Mesothelial cell of epicardium (in vitro differentiated cells): Measurements from ENCODE around the gene ELMO1. TPM values are rescaled to one million over a fixed set of nuclear protein-coding genes. Genes with fewer than 3 reads are reported as not detected.

Experiments used
- DNase-seq, 2 experiments: peaks; one replicate each; pipeline ENCODE4 v3.0.0; 2021; ENCODE audit warnings: low spot score in 2 of 2; ENCODE audit not compliant: unreplicated experiment in 2 of 2
- H3K27ac Mint-ChIP-seq: 2 replicates; pipeline ENCODE4 v1.8.0; 2021; ENCODE audit warnings: mixed read lengths
- H3K27me3 Mint-ChIP-seq: 2 replicates; pipeline ENCODE4 v1.8.0; 2021; ENCODE audit warnings: low read depth, mixed read lengths
- H3K36me3 Mint-ChIP-seq: 2 replicates; pipeline ENCODE4 v1.8.0; 2021; ENCODE audit warnings: mixed read lengths
- H3K4me1 Mint-ChIP-seq: 2 replicates; pipeline ENCODE4 v1.8.0; 2021; ENCODE audit warnings: mixed read lengths
- H3K4me3 Mint-ChIP-seq: 2 replicates; pipeline ENCODE4 v1.8.0; 2021; ENCODE audit warnings: mild to moderate bottlenecking, moderate library complexity, mixed read lengths
- H3K9me3 Mint-ChIP-seq: 2 replicates; pipeline ENCODE4 v1.8.0; 2021; ENCODE audit warnings: mixed read lengths
- CTCF ChIP-seq: fragments of 200-600 bp; sonication (generic); IDR thresholded peaks from one replicate; pipeline ENCODE4 v1.5.0; 2021; ENCODE audit warnings: antibody characterized with exemption; ENCODE audit not compliant: unreplicated experiment
- total RNA-seq: library from RNA; stranded (reverse); gene quantifications from 3 replicates; pipeline ENCODE4 v1.2.1, GENCODE V29; 2021

ELMO1 gene
- total RNA-seq, 1 donor from 2014 or later = 9.6 TPM

- Mint-ChIP-seq H3K4me1 (no peaks in the 10 kb centered on the region), H3K27me3 (no peaks in the 10 kb centered on the region), H3K9me3 (no peaks in the 10 kb centered on the region), H3K36me3 (no peaks in the 10 kb centered on the region), H3K27ac (no peak overlapping the region), H3K4me3 (no peak overlapping the region)
- DNase-seq = no peak
- no peak for TF ChIP-seq CTCF
Observed at GRCh38 chr7:37427276-37427940, 21.3 kb downstream of the ELMO1 start.

DNA sequence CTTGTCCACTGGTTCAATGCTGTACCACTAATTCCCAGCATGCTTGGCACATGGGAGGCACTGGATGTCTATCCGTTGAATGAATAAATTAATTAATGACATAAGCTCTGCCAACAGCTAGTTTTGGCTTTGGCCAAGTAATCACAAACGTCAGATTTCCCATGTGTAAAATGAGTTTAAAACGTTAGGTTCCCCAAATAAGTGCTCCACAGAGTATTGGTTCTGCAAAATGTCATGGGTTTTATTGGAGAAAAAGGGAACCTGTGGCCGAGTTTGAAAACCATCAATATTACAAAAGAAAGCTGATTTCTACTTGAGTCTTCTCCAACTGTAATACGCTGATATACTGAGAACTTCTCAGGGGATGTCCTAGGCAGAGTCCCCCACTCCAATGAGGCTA is 23.2 kb downstream of the ELMO1 start:
- Mint-ChIP-seq H3K4me1 (no peaks in the 10 kb centered on the region), H3K4me3 (no peak overlapping the region), H3K27me3 (no peaks in the 10 kb centered on the region), H3K36me3 (no peaks in the 10 kb centered on the region), H3K9me3 (no peaks in the 10 kb centered on the region), H3K27ac (no peak overlapping the region)
- DNase-seq = no peak
- TF ChIP-seq CTCF = no peak

DNA sequence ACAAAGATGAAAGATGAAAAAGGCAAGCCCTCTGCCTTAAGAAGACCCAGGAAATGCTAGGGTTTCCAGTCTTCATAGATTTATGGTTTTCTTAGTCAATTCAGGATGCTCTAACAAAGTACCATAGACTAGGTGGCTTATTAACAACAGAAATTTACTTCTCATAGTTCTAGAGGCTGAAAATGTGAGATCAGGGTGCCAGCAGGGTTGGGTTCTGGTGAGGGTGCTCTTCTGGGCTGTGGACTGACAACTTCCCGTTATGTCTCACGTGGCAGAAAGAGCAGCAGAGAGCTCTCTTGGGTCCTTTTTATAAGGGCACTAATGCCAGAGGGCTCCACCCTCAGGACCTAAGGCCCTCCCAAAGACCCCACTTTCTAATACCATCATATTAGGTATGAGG is 23.7 kb downstream of the ELMO1 start:
- no peaks in the 10 kb centered on the region for H3K36me3 Mint-ChIP-seq
- H3K27ac Mint-ChIP-seq = no peak overlapping the region
- H3K4me3 Mint-ChIP-seq = no peak overlapping the region
- no peaks in the 10 kb centered on the region for H3K4me1 Mint-ChIP-seq
- no peaks in the 10 kb centered on the region for H3K9me3 Mint-ChIP-seq
- no peak for TF ChIP-seq CTCF
- DNase-seq = no peak
- no peaks in the 10 kb centered on the region for H3K27me3 Mint-ChIP-seq

GRCh38 chr7:37424521-37424920 is 24.1 kb downstream of the ELMO1 start:
- H3K4me3 Mint-ChIP-seq = no peak overlapping the region
- no peak for TF ChIP-seq CTCF
- no peaks in the 10 kb centered on the region for H3K27me3 Mint-ChIP-seq
- H3K9me3 Mint-ChIP-seq = no peaks in the 10 kb centered on the region
- no peak for DNase-seq
- no peak overlapping the region for H3K27ac Mint-ChIP-seq
- no peaks in the 10 kb centered on the region for H3K36me3 Mint-ChIP-seq
- H3K4me1 Mint-ChIP-seq = no peaks in the 10 kb centered on the region

DNA sequence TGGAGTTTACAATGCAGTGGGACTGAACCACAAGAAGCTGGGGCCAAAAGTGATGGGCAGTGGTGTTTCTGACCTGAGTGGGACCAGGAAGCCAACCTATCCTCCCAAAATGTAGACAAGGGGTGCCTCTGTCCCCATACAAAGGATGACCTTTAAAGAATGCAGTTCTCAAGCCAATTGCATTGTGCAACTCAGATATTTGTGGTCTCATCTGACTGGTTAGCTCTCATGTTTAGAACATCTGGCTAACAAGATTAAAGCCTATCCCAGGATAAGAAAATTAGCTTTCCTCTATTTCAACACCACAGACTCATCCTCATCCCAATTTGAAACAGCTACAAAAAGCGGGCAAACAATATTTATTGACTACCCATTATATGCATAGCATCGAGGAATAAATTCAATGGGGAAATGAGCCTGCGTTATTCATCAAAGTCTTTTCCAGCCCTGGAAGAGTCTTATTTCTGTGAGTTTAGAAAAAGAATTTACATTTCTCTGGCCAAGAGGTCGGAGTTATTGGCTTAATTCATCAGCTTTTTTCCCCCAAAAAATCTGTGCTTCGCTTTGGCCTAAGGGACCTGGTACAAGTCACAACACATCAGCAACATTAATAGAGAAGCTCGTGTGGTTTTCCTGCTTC is 26.7 kb downstream of the ELMO1 start:
- no peaks in the 10 kb centered on the region for H3K4me1 Mint-ChIP-seq

More for the DNA sequence above, 26.7 kb downstream of the ELMO1 start:
- TF ChIP-seq CTCF = no peak
- Mint-ChIP-seq H3K36me3 (no peaks in the 10 kb centered on the region), H3K27me3 (no peaks in the 10 kb centered on the region), H3K9me3 (no peaks in the 10 kb centered on the region), H3K4me3 (no peak overlapping the region), H3K27ac (no peak overlapping the region)
- no peak for DNase-seq
